ENCODE results near the gene SSBP2.
"Not testable (repeated sequence)": the region's sequence is repeated elsewhere in the genome, so short reads cannot be mapped to it uniquely, and the experiment has no call there.

The SSBP2 gene

DNA sequence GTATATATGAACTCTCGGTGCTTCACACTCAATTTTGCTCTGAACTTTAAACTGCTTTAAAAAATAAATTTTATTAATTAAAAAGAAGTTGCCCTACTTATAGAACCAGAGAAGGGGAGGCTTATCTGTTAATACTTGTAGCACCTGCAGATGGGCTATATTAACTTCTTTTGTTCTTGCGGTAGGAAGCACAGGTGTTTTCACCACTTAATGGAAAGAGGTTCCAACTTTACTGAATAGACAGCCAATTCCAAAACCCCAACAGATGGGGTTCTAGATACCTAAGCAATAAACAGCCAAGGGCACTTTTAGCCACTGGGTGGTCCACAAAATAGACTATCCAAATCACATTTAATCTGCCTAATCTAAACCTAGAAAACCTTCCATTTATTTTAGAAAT is 65.4 kb downstream of the SSBP2 start:
- TF ChIP-seq, protein P1, sequence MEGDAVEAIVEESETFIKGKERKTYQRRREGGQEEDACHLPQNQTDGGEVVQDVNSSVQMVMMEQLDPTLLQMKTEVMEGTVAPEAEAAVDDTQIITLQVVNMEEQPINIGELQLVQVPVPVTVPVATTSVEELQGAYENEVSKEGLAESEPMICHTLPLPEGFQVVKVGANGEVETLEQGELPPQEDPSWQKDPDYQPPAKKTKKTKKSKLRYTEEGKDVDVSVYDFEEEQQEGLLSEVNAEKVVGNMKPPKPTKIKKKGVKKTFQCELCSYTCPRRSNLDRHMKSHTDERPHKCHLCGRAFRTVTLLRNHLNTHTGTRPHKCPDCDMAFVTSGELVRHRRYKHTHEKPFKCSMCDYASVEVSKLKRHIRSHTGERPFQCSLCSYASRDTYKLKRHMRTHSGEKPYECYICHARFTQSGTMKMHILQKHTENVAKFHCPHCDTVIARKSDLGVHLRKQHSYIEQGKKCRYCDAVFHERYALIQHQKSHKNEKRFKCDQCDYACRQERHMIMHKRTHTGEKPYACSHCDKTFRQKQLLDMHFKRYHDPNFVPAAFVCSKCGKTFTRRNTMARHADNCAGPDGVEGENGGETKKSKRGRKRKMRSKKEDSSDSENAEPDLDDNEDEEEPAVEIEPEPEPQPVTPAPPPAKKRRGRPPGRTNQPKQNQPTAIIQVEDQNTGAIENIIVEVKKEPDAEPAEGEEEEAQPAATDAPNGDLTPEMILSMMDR (IDR thresholded peaks at IDR 0.05; ENCODE audit: low read depth, low read length) = no peak

DNA sequence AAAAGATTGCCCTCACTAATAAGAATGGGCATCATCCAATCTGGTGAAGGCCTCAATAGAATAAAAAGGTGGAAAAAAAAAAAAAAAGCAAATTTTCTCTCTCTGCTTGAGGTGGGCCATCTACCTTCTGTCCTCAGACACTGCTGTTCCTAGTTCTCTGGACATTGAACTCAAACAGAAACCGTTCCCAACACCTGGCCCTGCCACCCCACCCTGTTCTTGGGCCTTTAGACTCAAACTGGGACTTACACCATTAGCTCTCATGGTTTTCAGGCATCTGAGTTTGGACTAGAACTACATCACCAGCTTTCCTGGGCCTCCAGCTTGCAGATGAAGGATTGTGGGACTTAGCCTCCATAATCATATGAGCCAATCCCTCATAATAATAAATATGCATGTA is 71.0 kb downstream of the SSBP2 start:
- TF ChIP-seq, protein P1 (IDR thresholded peaks at IDR 0.05; ENCODE audit: low read depth, low read length) = no peak
- H3K4me3 ChIP-seq (ENCODE audit: low read depth, low read length) = no peak overlapping the region

More for the DNA sequence above, 65.4 kb downstream of the SSBP2 start:
- H3K4me3 ChIP-seq (ENCODE audit: low read depth, low read length) = no peak overlapping the region

DNA sequence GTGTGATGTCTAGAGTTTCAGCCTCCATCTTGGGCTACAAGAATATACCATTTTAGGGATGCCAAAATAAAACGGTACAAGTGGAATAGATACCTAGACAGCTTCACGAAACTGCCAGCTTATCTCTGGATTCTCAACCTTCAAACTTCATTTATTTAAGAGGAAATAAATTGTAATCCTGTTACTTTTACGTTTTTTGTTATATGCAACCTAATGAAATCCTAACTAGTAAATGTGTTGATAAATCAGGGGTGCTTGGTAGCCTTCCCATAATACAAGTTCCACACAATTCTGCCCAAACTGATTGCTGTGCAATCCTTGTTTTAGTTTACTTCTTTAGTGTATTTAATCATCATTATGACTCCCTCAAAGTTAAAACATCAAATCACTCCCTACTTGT is 75.5 kb downstream of the SSBP2 start:
- TF ChIP-seq, protein P1 (IDR thresholded peaks at IDR 0.05; ENCODE audit: low read depth, low read length) = no peak
- no peak overlapping the region for H3K4me3 ChIP-seq (ENCODE audit: low read depth, low read length)

DNA sequence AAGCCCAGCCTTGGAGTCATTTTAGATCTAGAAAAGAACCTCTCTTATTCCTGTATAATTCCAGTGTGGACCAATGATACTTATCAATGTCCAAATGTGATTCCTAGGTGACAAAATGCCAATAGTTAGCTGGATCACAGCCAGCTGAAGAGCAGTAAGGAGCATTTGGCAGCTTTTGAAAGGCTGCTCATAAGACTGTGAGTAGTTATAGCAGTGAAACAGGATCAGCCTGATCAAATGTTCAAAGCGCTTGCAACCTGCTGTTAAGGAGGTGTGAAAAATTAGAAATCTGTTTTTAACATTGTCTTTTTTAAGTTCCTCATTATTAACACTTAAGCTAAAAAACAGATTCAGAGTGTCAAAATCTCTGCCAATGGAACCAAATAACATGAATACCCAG is 85.1 kb downstream of the SSBP2 start:
- no peak overlapping the region for H3K4me3 ChIP-seq (ENCODE audit: low read depth, low read length)
- TF ChIP-seq, protein P1 (IDR thresholded peaks at IDR 0.05; ENCODE audit: low read depth, low read length) = no peak

DNA sequence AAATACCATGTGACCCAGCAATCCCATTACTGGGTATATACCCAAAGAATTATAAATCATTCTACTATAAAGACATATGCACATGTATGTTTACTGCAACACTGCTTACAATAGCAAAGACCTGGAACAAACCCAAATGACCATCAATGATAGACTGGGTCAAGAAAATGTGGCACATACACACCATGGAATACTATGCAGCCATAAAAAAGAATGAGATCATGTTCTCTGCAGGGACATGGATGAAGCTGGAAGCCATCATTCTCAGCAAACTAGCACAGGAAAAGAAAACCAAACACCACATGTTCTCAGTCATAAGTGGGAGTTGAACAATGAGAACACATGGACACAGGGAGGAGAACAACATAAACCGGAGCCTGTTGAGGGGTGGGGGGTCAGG is 90.3 kb downstream of the SSBP2 start:
- H3K4me3 ChIP-seq (ENCODE audit: low read depth, low read length) = not testable (repeated sequence)

DNA sequence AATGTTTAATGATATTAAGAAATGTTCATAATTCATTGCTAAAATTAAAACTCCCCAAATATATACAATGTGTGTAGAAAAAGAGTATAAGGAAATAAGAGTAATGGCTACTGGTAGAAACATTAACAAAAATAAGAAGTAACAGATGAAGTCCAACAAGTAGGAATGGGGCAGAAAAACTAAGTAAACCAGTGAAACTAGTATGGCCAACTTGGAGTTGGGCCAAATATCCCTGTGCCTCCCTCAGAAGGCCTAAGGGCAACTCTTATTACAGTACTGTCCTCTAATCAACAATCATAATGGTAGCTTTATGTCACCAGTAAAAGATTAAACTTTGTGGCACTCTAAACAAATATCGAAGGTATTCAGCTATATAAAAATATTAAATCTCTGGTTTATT is 93.5 kb downstream of the SSBP2 start:
- TF ChIP-seq, protein P1 (IDR thresholded peaks at IDR 0.05; ENCODE audit: low read depth, low read length) = no peak
- no peak overlapping the region for H3K4me3 ChIP-seq (ENCODE audit: low read depth, low read length)

DNA sequence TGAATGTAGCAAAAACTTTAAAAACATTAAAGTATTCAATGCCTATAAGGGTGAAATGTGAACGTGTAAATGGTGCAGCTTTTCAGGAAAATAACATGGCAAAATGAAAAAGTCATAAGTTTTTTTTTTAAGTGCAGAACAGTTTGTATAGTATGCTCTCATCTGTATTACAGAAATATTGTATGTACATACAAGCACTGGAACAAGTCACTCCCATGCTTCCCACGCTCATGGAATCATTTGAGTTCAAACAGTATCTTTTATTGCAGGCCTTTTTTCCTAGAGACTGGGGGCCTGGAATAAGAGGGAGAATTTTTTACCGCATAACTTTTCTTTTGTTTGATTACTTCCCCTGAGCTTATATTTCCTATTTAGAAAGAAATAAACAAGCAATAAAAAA is 94.1 kb downstream of the SSBP2 start:
- no peak overlapping the region for H3K4me3 ChIP-seq (ENCODE audit: low read depth, low read length)
- TF ChIP-seq, protein P1 (IDR thresholded peaks at IDR 0.05; ENCODE audit: low read depth, low read length) = no peak

DNA sequence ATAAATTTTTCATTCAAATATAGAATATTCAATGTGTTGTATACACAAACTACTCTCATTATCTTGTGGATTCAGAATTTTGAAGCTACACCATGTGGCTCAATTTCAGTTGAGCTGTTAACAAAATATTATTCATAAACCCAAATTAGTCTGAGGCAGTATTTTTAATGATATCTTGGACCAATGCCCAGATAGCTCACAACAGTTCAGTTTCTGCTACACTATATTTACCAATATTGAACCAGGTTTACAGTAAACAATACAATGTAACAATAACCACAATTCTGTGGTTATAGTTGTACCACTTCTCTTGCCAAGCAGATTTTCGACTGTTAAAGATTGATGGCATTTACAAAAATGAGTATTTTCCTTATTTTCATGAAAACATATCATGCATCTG is 99.9 kb downstream of the SSBP2 start:
- TF ChIP-seq, protein P1 (IDR thresholded peaks at IDR 0.05; ENCODE audit: low read depth, low read length) = no peak
- no peak overlapping the region for H3K4me3 ChIP-seq (ENCODE audit: low read depth, low read length)

Data from WI38 (cell line).